GM12892 (cell line): ENCODE measurements around the gene PNRC2.

ENCODE experiments used
- POLR2A ChIP-seq: IDR thresholded peaks from 2 replicates; pipeline ENCODE4 v1.6.1; 2011; ENCODE audit warnings: low read depth, low read length, control low read depth
- POLR2AphosphoS5 ChIP-seq: IDR thresholded peaks from 2 replicates; pipeline ENCODE4 v1.6.1; 2011; ENCODE audit warnings: low read depth, low read length, control low read depth
- TAF1 ChIP-seq: IDR thresholded peaks from 2 replicates; pipeline ENCODE4 v1.6.1; 2011; ENCODE audit warnings: low read depth, mild to moderate bottlenecking, control low read depth, low read length, borderline replicate concordance

- TF ChIP-seq POLR2A (no peak), POLR2AphosphoS5 (no peak), TAF1 (no peak)
These were observed 49.5 kb upstream of the PNRC2 start for GRCh38 chr1:23910144-23910543.
